NT2/D1 (cell line): ENCODE measurements around the gene SH3D19.

Source experiments
- DNase-seq: peaks from one replicate; pipeline ENCODE4 v3.0.0-alpha.2; 2011; ENCODE audit warnings: low read depth, low spot score
- H3K27me3 ChIP-seq: 2 replicates; pipeline ENCODE4 v1.6.0; 2011; ENCODE audit warnings: mild to moderate bottlenecking; ENCODE audit not compliant: insufficient read length, insufficient read depth
- H3K36me3 ChIP-seq: 2 replicates; pipeline ENCODE4 v1.6.1; 2011; ENCODE audit warnings: mild to moderate bottlenecking, low read length, mixed read lengths; ENCODE audit not compliant: insufficient read depth, insufficient read length
- H3K4me1 ChIP-seq: 2 replicates; pipeline ENCODE4 v1.5.1; 2011; ENCODE audit not compliant: insufficient read depth, insufficient read length
- H3K4me3 ChIP-seq: 2 replicates; pipeline ENCODE4 v1.5.1; 2011; ENCODE audit warnings: low read depth; ENCODE audit not compliant: insufficient read length
- H3K9ac ChIP-seq: 2 replicates; pipeline ENCODE4 v1.6.0; 2011; ENCODE audit warnings: low read depth; ENCODE audit not compliant: insufficient read length
- H3K9me3 ChIP-seq: 2 replicates; pipeline ENCODE4 v1.5.1; 2011; ENCODE audit warnings: mild to moderate bottlenecking, low read length; ENCODE audit not compliant: insufficient read depth
- SUZ12 ChIP-seq: IDR thresholded peaks from 2 replicates; pipeline ENCODE4 v1.6.1; 2011; ENCODE audit not compliant: insufficient read length, insufficient read depth; ENCODE audit errors: extremely low read depth
- YY1 ChIP-seq: IDR thresholded peaks from 2 replicates; pipeline ENCODE4 v1.6.1; 2011; ENCODE audit not compliant: insufficient read length, insufficient read depth
- ZNF274 ChIP-seq: IDR thresholded peaks from 2 replicates; pipeline ENCODE4 v1.6.1; 2011; ENCODE audit warnings: mild to moderate bottlenecking, low read depth, low read length

SH3D19 gene

DNA sequence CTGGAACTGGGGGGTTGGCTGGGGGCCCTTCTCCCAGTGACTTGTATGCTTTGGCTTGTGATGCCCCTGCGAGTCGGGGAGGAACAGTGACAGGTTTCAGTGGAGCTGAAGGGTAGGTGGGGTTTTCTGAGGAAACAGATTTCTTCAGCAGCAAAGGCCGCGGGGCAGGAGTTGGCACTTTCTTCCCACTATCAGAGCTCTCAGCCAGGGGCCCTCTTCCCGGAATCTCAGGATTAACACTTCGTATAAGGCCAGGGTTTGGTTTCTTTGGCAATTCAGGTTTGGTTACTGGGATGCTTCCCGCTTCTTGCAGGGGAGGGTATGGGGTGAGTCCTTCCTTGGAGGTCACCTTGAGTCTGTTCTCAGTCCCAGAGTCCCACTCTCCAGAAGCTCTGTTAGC is 150.6 kb downstream of the SH3D19 start:
- H3K4me1 ChIP-seq: no peaks in the 10 kb centered on the region
- no peaks in the 10 kb centered on the region for H3K27me3 ChIP-seq
- no peaks in the 10 kb centered on the region for H3K9me3 ChIP-seq
- no peak for TF ChIP-seq SUZ12
- TF ChIP-seq YY1: no peak
- TF ChIP-seq ZNF274: no peak
- DNase-seq: no peak
- H3K9ac ChIP-seq: no peak overlapping the region
- no peak overlapping the region for H3K4me3 ChIP-seq
- peaks cover 26% of the 10 kb centered on the region for H3K36me3 ChIP-seq

DNA sequence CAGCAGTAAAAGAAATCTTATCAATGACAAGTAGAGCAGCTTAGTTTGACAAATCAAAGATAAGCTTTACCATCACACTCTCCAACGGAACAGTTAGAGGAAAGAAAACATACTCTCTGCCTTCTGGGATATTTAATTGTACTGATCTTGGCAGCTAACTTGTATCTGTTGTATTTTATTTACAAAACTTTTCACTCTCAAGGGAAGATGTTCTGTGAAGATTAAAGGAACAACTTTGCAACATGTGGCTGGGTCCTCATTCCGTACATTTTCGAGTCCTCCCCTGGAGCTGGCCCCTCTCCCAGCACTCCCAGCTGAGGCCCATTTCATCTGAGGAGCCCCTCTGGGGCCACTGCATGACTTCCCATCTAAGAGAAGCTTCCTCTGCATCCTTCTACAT is 151.5 kb downstream of the SH3D19 start:
- H3K9ac ChIP-seq: no peak overlapping the region
- TF ChIP-seq SUZ12: no peak
- TF ChIP-seq ZNF274: no peak
- H3K27me3 ChIP-seq: no peaks in the 10 kb centered on the region
- peaks cover 26% of the 10 kb centered on the region for H3K36me3 ChIP-seq
- no peaks in the 10 kb centered on the region for H3K4me1 ChIP-seq
- DNase-seq: no peak
- H3K9me3 ChIP-seq: no peaks in the 10 kb centered on the region
- no peak overlapping the region for H3K4me3 ChIP-seq

GRCh38 chr4:151169900-151170299 is 155.5 kb downstream of the SH3D19 start:
- Histone ChIP-seq H3K4me1 (no peaks in the 10 kb centered on the region), H3K27me3 (no peaks in the 10 kb centered on the region), H3K9me3 (no peaks in the 10 kb centered on the region), H3K4me3 (no peak overlapping the region), H3K9ac (no peak overlapping the region), H3K36me3 (peaks cover 11% of the 10 kb centered on the region)
- TF ChIP-seq YY1 (no peak), SUZ12 (no peak), ZNF274 (no peak)
- DNase-seq: no peak

DNA sequence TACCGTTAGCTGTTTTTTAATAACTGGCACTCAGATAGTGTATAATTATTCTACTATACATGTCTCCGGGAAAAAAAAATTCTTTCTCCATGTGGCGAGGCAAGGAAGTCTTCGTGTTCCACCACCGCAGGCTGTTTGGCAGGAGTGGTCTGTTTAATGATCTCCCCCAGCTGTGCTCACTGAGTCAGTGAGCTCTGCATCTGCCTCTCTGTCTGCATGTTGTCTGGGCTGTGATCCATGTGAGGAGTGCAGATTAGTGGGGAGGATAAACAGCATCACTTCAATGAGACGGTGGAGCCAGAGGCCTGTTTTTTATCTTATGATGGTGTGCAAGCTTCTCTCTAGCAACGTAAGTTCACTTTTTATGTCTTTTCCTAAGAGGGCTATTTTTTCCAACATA is 156.2 kb downstream of the SH3D19 start:
- Histone ChIP-seq H3K9ac (no peak overlapping the region), H3K27me3 (no peaks in the 10 kb centered on the region), H3K4me1 (no peaks in the 10 kb centered on the region), H3K4me3 (no peak overlapping the region), H3K9me3 (no peaks in the 10 kb centered on the region), H3K36me3 (peaks cover 4% of the 10 kb centered on the region)
- no peak for TF ChIP-seq YY1
- no peak for TF ChIP-seq SUZ12
- no peak for TF ChIP-seq ZNF274
- no peak for DNase-seq

- no peak for DNase-seq
- Histone ChIP-seq H3K9ac (no peak overlapping the region), H3K36me3 (no peaks in the 10 kb centered on the region), H3K27me3 (no peaks in the 10 kb centered on the region), H3K9me3 (no peaks in the 10 kb centered on the region), H3K4me3 (no peak overlapping the region), H3K4me1 (no peaks in the 10 kb centered on the region)
- TF ChIP-seq YY1: no peak
- TF ChIP-seq SUZ12: no peak
- no peak for TF ChIP-seq ZNF274
Measured at GRCh38 chr4:151167561-151167960, 157.8 kb downstream of the SH3D19 start.

- DNase-seq: no peak
- no peak for TF ChIP-seq ZNF274
- no peak for TF ChIP-seq SUZ12
- no peak for TF ChIP-seq YY1
Measured at GRCh38 chr4:151166636-151167035, 158.8 kb downstream of the SH3D19 start.

DNA sequence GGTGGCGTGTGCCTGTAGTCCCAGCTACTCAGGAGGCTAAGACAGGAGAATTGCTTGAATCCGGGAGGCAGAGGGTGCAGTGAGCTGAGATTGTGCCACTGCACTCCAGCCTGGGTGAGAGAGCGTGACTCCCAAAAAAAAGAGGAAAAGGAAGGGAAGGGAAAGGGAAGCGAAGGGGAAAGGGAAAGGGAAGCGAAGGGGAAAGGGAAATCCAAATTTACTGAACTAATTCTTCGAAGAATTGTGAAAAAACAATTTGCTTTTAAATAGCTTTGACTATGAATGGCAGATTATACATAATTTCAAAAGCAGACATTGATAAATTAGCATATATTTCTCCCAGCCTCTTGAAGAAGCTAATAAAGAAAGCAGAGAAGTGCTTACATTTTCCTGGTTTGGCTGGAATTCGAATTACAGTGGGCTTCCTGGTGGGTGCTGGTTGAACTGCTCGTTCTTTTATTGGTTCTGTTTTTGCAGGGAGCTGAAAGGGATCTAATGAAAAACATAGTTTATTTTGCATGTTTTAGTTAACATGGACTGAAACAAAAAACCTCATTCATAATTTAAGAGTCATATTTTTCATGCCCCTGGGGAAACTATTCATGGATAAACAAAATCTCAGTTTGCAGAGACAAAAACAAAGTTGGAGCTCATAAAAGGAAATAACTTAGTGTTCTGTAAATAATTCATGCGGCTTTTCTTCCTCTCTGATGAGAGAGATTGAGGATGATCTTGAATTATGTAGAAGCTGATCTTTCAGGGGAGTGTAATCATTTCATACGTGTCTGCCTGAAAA is 160.0 kb downstream of the SH3D19 start:
- Histone ChIP-seq H3K9ac (no peak overlapping the region), H3K4me1 (no peaks in the 10 kb centered on the region), H3K36me3 (no peaks in the 10 kb centered on the region), H3K9me3 (no peaks in the 10 kb centered on the region), H3K27me3 (no peaks in the 10 kb centered on the region), H3K4me3 (no peak overlapping the region)
- DNase-seq: no peak
- no peak for TF ChIP-seq SUZ12
- TF ChIP-seq YY1: no peak
- TF ChIP-seq ZNF274: no peak

More at GRCh38 chr4:151166636-151167035, 158.8 kb downstream of the SH3D19 start:
- no peak overlapping the region for H3K4me3 ChIP-seq
- H3K9me3 ChIP-seq: no peaks in the 10 kb centered on the region
- H3K27me3 ChIP-seq: no peaks in the 10 kb centered on the region
- no peaks in the 10 kb centered on the region for H3K4me1 ChIP-seq
- H3K9ac ChIP-seq: no peak overlapping the region
- no peaks in the 10 kb centered on the region for H3K36me3 ChIP-seq
